GM19023 (cell line): ENCODE results near the gene TTLL13.

ENCODE experiments used
- ATAC-seq: cut with Tn5 transposase; IDR thresholded peaks from one replicate; pipeline ENCODE4 v1.9.1; 2021; ENCODE audit warnings: mild to moderate bottlenecking, moderate library complexity; ENCODE audit not compliant: unreplicated experiment

TTLL13 gene

GRCh38 chr15:90249203-90249863 lies at the start of gene TTLL13:
Gene TTLL13, plus strand, starts transcription at chr15:90249556. Its CDS starts 1,075 bp downstream, at chr15:90250631.
- peak; percentile 58 for ATAC-seq

- no peak for ATAC-seq
These were observed 48.7 kb upstream of the TTLL13 start for GRCh38 chr15:90200534-90201129.

DNA sequence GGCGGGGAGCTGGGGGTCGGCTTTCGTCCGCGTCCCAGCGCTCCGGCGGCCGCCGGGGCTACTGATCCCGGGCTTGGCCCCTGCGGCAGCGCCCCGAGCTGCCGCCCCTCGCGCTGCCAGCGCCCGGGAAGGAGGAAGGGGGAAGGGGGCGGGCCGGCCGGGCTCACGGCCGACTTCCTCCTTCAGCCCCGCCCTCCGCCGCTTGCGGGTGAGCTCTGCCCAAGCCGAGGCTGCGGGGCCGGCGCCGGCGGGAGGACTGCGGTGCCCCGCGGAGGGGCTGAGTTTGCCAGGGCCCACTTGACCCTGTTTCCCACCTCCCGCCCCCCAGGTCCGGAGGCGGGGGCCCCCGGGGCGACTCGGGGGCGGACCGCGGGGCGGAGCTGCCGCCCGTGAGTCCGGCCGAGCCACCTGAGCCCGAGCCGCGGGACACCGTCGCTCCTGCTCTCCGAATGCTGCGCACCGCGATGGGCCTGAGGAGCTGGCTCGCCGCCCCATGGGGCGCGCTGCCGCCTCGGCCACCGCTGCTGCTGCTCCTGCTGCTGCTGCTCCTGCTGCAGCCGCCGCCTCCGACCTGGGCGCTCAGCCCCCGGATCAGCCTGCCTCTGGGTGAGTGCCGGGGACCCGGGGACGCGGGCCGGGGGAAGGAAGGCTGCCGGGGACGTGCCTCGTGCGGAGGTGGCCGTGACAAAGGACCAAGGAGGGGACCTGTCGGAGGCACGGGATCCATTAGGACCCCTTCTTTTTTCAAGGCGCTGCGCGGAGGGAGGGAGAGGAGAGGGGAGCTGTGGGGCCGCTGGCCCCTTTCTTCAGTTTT lies 48.0 kb upstream of the TTLL13 start, which contains the start of gene SEMA4B:
SEMA4B (plus strand) TSS at position 201 of the 814 bp plus-strand sequence; CDS start at position 450, 249 bp downstream.
- peak; percentile 80 for ATAC-seq

- no peak for ATAC-seq
These were observed 47.4 kb upstream of the TTLL13 start for GRCh38 chr15:90201944-90202375.

DNA sequence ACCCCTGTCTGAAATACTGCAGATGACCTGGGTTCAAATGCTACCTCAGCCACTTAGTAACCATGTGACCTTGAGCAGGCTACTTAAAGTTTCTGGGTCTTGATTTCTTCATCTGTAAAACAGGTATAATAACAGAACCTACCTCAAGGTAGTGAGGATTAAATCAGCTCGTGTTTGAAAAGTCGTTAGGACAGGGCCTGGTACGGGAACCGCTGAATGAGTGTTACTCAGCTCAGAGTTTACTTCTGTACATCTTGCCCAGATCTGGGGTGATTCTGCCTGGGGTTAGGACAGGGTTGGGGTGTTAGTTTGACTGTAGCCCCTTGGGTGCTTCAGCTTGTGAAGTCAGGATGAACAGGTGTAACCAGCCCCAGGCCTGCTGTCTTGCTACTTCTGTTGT lies 46.4 kb upstream of the TTLL13 start:
- ATAC-seq: no peak

DNA sequence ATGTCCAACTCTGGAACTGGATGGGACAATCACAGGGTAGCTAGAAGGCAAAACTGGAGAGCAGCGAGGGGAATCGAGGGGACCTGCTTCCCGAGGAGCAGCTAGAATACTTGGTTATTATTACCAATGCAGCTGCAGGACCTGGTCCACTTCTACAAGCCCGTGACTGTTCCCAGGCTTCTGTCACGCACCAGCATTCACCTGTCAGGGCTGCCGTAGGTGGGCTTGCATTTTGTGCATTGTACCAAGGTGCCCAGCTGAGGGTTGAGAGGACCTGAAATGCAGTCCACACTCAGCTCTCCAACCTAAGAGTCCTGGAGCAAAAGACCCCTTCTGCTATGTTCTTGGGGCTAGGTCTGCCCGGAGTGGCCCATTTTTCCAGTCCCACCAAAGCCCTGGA lies 45.9 kb upstream of the TTLL13 start:
- ATAC-seq: no peak

- ATAC-seq: no peak
These were observed 45.4 kb upstream of the TTLL13 start for GRCh38 chr15:90203922-90204321.

DNA sequence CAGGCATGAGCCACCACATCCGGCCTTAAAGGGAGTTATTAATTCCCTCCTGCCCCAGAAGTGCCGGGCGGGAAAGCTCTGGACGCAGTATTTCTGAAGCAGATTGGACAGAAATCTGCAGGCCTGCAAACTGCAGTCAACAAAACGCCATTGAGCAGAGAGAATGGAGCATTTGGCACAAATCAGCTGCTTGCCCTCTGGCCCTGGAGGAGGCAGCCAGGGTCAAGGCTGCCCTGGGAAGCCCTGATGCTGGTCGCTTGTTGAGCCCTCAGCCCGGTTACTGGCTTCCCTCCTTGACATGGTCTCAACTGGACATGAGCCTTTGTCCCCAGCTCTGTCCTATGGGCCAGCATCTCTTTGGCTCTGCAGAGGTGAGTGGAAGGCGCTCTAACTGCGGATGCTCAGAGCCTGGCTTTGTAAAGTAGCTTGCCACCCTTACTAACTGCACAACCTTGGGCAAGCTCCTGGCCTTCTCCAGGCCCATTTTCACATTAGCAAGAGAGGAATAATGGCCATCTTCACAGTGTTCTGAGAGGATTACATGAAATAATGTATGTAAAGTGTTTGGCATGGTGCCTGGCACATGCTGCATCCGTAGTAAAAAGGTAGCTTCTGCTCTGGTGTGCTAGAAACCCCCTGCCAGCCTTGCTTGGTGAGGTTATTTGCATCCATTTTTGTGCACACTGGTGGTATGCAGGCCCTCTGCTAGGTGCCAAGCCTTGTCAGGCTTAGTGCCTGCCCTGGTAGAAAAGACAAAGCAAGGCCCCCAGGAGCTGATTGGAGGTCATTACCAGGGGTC lies 44.1 kb upstream of the TTLL13 start:
- ATAC-seq: no peak

DNA sequence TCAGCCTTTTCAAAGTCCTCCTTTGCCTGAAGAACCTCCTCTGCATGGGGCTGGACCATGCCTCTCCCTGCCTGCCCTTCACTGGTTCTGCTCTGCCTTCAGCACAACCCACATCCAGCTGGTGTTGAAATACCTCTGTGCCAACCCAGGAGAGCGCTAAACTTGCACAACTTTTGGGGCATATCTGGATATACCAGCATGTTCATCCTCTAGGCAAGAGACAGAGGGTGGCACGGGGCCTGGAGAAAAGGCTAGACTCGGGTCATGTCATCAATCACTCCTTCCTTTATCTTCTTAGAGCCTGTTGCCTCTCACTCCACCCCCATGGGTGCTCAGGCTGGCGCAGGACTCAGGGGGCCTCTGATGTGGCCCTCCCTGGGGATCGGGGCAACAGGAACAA lies 43.5 kb upstream of the TTLL13 start:
- ATAC-seq: no peak

- ATAC-seq: no peak
These were observed 42.1 kb upstream of the TTLL13 start for GRCh38 chr15:90207252-90207651.

DNA sequence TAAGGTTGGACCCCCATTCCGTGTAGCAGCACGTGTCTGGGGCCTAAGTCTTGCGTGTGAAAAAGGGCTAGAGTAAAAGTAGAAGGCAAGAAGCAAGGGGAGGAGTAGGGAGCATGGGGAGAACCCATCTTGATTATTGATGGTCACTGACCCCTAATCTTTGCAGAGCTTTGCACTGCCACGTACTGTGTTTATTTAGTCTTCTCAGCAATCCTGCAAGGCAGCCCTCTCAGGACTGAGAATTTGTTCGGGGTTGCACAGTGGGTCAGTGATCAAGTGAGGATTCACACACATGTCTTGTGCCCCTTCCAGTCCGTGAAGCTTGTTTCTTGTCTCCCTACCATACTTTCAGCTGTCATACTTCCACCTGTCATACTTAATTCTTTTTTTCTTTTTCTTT lies 41.0 kb upstream of the TTLL13 start:
- no peak for ATAC-seq

DNA sequence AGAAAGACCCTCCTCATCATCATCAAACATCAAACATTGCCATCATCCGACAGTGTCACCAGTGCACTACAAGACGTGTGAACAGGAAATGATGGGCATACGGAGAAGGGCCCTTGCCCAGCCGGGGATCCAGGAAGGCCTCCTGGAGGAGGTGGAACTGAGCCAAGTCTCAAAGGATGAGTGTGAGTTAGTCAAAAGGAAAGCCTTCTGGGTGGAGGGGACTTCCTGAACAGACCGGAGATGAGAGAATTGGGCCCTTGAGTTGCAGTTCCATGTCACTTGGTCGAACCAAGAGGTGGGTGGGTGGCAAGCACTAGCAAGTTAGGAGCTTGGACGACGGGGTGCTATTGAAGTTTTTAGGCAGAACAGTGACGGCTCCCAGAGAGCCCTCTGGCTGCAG lies 39.8 kb upstream of the TTLL13 start:
- no peak for ATAC-seq

DNA sequence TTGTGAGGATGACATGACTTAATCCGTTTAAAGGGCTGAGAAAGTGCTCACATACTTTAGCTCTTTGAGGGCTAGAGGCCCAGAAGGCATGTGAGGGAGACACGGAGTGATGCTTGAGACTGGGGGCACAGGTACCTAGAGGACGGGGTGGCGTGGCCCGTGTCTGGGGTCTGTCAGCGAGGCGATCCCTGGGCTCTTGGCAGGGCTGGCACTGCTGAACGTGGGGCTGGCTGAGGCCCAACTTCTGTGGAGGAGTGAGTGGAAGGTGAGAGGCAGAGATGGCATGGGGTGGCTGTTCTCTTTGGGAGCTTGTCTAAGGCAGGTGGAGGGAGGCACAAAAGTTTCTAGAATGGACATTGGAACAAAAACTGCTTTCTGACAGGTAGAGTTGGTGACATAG lies 38.8 kb upstream of the TTLL13 start:
- ATAC-seq: no peak

GRCh38 chr15:90211009-90211408 lies 38.3 kb upstream of the TTLL13 start:
- no peak for ATAC-seq

DNA sequence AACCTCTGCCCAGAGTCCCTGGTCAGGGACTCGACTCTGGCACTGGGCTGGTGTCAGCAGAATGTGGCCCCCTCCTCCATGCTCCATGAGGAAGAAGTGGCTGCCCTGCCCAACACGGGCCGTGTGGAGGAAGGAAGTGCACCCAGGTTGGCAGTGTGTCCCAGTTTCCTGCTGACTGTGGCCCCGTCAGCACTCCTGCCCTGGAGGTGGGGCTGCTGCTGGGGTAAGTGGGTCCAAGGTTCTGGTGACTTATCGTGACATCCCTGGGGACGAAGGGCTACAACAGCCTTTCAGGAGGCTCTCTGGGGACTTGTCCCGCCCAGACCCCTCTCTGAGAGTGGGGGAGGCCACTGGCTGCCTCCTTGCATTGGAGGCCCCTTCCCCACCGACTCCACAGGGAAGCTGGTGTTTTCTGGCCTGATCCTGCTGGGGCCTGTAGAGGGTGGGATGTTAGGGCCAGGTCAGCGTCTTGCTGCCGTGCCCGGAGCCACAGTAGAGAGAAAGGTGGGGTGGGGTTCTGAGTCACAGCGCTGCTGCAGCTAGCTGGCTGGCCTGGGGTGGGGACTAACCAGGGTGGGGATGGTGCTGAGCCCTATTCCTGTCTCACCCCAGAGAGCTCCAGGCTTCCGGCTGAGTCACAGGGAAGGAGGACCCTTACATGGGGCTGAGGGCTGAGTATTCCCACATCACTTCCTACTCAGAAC lies 37.8 kb upstream of the TTLL13 start:
- no peak for ATAC-seq

- ATAC-seq: no peak
These were observed 36.9 kb upstream of the TTLL13 start for GRCh38 chr15:90212221-90213098.

DNA sequence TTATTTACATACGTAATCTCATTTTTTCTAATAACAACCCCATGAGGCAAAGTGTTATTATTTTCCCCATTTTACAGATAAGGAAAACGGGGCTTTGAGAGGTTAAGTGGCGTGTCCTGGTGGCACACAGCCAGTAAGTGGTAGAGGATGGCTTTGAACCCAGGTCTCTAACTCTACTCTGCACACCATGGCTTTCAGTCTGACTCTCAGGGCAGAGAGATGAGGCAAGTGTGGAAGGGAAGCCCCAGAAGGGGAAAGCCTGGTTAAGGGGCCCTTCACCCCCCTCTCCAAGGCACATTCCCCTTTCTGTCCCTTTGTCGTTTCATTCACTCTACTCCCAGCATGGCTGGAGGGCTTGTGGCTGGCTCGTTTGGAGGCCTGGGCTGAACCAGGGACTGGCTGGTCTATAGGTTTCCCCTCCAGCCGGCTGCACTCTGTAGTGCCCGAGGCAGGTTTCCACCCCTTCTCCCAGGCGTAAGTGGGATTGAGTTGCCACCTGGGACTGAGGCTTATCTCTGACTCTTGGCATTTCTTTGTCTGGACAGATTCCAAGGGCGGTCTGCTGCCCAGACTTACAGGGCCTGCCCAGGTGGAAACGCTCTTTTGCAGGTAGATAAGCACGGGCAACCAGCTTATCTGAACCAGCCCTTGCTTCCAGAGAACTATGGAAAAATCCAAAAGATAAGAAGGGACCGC lies 36.1 kb upstream of the TTLL13 start:
- ATAC-seq: no peak

- no peak for ATAC-seq
These were observed 35.5 kb upstream of the TTLL13 start for GRCh38 chr15:90213818-90214204.
